ENCODE data around the gene FUT6.

DNA sequence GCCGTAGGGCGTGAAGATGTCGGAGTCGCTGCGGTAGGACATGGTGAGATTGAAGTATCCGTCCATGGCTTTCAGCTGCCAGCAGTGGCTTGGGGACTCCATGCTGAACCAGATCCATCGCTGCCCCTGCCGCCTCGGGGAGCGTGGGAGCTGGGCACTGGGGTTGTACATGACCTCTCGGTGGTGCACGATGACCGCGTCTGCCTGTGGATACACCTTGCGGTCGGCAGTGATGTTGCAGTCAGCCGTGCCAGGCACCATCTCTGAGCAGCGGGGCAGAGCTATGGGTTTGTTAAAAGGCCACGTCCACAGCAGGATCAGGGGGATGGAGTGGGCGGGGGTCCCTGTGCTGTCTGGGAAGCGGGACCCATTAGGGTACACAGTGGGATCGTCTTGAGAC, 7.4 kb downstream of the FUT6 start:
- TF ChIP-seq CTCF (IDR thresholded peaks at IDR 0.05 in 4 of 5, conservative IDR thresholded peaks at IDR 0.05 in 1 of 5) (no peak), POLR2A (IDR thresholded peaks at IDR 0.05) (no peak)
